T-helper 2 cell treated with Interferon-gamma antibody and Interleukin-4, amounts not matched to agents 100 ng/mL and 5 ng/mL, for 36 hours (primary cell): Measurements from ENCODE around the gene BCR. TPM values are rescaled to one million over a fixed set of nuclear protein-coding genes. Genes with fewer than 3 reads are reported as not detected.

Experiments used
- intact Hi-C: fragments of 100-400 bp; cut with micrococcal nuclease; formaldehyde crosslinking; loops from one replicate; pipeline ENCODE4 v1.15.1; 2023
- total RNA-seq: library from RNA; stranded (reverse); gene quantifications from 2 replicates; pipeline ENCODE4 v1.2.3, GENCODE V29; 2022

BCR gene
- total RNA-seq, 1 donor from 2014 or later: 51.6 TPM

DNA sequence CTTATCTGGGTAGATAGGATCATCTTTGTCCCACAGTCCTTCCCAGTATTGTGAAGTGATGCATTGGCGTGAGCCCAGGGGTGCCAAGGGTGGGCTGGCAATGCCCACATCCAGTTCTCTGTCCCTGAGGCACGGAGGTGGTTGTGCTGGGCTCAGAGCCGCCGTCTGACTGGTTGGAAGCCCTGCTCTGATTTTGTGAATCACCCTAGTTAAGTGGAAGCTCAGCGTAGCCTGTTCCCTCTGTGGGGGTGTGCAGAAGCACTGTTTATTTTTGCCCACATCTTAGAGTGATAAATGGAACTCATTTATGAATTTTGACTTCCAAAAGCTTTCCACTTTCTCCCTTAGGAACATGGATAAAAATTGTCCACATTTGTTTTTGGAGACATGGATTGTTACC lies 13.6 kb downstream of the BCR start:
- intact Hi-C loops: no loop called here

DNA sequence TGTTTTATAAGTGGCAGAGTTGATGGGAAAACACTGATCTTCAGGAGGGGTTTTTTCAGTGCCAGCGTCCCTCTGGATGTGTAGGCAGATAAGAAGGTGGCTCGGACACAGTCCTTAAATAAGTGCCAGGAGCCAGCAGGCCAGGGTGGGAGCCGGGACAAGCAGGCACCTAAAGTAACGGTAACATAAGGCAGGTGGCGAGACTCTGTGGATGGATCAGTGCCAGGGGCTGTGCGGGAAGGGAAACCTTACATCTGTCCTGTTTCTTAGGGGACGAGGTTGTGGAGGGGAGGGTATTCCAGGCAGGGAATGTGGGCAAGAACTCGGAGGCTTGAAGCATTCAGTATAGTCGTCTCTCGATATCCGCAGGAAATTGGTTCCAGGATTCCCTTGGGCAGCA lies 15.9 kb downstream of the BCR start:
- intact Hi-C loops: no loop called here

DNA sequence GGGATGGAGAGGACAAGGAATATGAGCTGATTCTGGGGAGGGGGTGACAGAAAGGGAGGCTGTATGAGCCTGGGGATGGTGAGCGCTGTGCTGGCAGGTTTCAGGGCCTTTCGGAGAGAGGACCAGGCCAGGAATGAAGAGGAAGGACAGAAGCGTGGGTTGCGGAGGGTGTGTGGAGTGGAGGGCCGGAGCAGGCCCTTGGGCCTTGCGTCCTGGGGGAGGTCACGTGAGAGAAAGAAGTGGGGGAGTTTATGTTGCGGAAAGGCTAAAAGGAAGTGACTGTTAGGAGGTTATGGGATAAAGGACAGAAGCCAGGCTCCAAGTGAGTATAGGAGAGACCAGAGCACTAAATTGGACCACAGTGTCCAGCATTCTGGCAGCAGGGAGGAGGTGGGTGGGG lies 17.5 kb downstream of the BCR start:
- intact Hi-C loops: no loop called here

DNA sequence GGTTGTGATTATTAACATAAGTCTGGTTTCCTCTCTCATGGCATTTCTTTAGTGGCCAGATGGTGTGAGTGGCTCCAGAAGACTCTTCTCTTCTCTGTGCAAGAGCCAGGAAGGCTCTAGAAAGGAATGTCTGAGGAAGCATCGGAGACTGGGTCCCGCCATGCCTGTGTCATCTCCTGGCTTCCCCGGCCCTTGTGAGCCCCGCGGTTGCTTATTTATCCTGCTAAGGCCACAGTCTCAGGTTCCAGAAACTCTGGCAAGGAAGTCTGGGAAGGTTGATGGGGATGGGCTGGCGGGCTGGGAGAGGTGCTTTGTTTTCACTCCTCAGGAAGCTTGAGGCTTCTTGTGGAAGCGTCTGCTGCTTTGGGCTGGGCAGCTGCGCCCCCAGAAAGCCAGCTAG lies 18.9 kb downstream of the BCR start:
- intact Hi-C loops: no loop called here

DNA sequence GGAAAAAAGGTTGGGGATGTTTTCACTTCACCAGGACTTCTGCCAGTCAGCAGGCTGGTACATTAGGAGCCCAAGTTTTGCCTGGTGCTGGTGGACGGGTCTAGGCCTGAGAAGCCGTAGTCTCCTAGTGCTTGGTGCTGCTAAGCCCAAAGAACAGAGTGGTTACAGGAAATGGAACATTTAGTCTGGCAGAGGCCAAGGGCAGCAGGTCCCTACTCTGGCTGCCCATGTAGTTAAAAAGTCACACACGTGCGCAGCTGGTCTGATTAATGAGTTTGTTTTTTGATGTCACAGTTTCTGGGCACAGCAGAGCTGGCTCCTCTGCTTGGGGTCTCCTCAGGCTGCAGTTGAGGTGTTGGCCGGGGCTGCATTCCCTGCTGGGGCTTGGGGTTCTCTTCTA lies 20.6 kb downstream of the BCR start:
- intact Hi-C loops: no loop called here

DNA sequence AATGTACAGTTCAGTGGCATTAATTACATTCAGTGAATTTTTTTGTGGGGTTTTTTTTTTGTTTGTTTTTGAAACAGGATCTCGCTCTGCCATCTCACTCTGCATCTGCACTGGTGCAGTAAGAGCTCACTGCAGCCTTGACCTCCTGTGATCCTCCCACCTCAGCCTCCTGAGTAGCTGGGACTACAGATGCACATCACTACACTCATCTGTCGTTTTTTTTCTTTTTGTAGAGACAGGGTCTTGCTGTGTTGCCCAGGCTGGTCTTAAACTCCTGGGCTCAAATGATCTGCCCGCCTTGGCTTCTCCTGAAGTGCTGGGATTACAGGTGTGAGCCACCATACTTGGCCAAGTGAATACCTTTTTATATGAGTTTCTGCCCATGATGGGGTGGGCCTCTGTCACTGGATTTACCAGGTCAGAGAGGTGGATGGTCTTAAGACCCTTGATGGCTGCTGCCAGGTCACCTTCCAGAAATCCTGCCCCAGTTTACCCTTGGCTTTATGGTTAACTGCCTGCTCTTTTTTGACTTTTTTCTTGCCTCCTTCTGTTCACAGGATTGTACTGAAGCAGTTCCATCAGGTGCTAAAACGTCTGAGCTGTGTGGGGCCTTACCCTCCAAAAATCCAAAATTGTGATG lies 22.6 kb downstream of the BCR start:
- intact Hi-C loops: no loop called here

DNA sequence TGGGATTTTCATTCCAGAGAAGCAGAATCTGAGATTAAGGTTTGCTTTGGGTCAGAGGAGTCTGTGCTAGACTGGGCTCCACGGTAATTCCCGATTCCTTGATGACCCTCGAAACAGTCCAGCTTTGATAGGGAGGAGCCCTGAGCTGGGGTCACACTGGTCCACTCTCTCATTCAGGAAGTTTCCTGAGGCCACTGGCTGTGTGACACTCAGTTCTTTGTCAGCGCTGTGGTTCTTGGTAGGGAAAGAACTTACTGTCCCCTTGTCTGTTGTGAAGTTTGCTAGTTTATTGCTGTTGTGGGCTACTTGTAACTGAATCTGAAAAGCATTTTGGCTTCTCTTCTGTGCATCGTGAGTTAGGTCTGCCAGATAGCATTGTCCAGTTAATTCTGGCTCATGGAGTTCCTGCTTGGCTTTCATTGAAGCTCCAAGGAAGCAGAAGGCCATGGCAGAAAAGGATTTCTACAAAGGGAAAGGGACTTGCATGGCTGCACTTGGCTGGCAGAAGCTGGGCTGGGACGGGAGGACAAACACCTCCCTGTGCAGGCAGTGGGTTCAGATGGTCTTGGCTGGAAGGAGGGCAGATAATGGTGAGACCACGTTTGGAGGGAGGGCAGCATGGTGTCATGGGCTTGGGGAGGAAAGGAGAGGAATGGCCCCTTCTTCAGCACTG lies 23.3 kb downstream of the BCR start:
- intact Hi-C loops: no loop called here

DNA sequence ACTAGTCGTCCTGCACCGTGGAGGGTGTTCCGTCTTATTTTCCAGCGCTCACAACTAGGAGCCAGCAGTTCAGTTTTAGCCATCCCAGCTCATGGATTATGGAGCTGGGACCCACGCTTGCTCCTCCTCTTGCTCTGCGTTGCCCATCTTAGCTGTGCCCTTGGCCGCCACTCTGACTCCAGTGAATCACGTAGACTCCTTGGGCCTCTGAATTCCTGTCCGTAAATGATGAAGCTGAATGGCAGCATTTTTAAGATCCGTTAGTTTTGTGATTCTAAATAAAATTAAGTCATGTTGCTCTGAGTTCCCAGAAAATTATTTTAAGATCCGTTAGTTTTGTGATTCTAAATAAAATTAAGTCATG lies 23.8 kb downstream of the BCR start:
- intact Hi-C loops: no loop called here

DNA sequence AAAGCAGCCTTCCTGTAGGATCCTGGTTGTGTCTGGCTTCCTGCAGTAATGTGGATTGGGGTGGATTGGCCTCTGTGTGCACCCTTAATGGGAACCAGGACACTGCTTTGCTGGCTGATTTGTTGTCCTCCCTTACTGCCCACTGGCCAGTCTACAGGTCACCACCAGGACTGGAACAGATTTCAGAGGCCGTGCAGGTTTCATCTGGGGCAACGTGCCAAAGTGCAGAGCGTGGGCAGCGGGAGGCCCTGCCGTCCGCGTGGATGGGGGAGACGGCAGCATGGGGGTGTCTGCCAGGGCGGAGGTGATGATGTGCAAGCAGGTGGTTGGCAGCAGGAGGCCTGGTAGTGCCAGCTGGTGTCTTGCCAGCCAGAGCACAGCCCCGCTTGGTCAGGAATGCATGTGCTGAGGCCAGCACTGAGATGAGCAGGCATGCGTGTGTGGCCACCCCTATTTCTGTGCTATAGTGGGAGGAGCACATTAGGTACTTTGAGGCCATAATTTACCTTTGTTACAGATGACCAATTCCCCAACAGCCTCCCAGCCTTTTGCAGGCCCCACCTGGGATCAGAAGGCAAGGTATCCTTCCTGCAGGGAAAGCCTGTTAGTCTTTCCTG lies 24.3 kb downstream of the BCR start:
- intact Hi-C loops: no loop called here

DNA sequence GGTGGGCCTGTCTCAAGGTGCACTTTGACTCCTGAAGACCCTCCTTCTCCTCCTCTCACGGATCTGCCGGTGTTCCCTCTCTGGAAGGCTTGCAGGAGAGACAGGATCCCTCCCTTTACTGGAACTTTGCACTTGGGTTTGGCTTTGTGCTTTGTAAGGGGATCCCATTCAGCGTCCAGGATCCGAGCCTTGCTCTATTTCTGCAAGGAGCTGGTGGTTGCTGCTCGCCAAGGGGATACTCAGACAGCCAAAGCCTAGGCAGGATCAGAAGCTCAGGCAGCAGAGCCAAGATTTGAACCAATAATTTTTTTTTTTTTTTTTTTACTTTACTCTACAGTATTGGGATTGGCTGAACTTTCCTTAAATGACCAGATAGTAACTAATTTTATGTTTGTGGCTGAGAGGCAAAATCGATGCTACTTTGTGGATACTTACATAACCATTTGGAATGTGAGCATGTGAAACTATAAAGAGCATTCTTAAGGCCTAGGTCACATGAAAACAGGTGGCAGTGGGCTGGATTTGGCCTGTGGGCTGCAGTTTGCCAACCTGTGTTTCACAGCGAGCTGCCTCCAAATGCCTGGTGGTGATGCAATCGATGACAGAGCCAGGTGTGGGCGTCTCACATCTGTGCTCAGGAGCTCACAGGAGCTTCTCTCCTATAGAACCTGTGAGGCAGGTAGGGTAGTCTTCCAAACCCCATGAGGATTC lies 25.2 kb downstream of the BCR start:
- intact Hi-C loops: no loop called here

DNA sequence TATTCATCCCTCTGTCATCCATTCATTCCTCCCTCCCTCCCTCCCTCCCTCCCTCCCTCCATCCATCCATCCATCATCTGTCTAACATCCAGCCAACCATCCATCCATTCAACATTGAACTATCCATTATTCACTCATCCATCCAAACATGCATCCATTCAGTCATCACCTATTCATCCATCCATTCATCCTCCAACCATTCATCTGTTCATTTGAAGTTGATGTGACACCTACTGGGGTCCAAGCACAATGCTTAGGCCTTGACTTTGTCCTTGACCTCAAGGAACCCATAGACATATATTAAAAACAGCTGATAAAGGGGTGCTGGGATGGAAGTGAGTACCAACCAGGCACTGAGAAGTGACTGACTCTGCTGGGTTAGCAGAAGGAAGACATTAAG lies 26.6 kb downstream of the BCR start:
- intact Hi-C loops: no loop called here

DNA sequence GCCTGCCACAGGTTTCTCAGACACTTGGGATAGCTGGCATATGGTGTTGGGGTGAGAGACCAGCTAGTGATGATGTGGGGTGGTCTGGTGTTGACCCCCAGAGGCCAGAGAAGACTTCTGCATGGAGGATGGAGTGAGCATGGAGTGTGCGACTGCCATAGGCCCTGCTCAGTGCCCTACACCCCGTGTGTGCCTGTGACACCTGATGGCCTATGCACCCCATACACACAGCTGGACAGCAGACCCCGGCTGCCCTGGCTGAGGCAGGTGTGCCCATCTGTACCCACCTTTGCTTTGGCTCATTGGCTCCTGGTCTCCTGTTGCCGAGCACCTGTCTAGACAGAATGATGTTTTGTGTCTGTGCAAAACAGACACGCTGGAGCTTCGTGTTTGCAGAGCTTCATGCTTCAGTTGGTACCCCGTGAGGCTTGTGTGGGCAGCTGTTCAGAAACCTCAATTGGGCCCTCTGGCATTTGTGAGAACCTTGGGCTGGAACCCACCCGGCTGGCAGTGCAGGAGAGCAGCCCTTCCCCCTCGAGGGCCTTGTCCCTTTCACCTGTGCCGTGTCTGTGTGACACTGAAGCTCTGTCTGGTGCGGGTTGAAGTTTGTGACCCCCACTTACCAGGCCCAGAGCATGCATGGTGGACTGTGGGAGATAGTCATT lies 27.6 kb downstream of the BCR start:
- intact Hi-C loops: no loop called here

DNA sequence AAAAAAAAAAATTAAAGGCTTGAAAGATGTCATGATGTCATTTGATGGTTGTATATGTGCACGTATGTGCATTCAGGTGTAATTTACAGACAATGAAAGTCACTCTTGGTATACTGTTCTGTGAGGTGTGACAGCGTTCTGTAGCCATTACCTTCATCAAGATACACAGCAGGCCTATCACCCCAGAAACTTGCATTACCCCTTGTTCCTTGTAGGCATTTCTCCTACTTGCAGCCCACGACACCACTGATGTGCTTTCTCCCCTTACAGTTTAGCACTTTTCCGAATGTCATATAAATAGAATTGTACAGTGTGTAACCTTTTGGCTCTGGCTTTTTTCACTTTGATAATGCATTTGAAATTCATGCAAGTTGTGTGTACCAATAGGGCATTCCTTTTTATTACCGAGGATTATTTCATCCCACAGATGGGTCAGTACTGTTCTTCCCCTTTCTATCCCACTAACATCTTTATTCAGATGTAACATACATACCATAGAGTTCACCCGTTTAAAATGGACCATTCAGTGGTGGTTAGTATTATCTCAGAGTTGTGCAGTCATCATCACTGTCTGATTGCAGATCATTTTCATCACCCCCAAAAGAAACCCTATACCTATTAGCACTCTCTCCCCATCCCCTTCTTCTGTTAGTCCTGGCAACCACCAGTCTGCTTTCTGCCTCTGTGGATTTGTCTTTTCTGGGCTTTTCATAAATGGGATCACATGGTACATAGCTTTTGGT lies 30.3 kb downstream of the BCR start:
- intact Hi-C loops: no loop called here

DNA sequence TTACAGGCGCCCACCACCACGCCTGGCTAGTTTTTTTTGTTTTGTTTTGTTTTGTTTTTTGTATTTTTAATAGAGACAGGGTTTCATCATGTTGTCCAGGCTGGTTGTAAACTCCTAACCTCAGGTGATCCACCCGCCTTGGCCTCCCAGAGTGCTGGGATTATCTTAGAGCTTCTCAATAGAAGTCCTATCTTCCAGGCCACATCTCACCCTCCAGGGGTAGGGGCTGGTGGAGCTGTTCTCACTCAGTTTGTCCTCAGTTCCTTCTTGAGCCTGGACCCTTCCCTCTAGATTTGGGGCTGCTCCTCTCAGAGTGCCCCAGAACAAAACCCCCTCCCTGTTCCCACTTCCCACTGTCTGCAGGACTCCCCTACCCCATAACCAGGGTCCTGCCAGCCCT lies 31.3 kb downstream of the BCR start:
- intact Hi-C loops: no loop called here

DNA sequence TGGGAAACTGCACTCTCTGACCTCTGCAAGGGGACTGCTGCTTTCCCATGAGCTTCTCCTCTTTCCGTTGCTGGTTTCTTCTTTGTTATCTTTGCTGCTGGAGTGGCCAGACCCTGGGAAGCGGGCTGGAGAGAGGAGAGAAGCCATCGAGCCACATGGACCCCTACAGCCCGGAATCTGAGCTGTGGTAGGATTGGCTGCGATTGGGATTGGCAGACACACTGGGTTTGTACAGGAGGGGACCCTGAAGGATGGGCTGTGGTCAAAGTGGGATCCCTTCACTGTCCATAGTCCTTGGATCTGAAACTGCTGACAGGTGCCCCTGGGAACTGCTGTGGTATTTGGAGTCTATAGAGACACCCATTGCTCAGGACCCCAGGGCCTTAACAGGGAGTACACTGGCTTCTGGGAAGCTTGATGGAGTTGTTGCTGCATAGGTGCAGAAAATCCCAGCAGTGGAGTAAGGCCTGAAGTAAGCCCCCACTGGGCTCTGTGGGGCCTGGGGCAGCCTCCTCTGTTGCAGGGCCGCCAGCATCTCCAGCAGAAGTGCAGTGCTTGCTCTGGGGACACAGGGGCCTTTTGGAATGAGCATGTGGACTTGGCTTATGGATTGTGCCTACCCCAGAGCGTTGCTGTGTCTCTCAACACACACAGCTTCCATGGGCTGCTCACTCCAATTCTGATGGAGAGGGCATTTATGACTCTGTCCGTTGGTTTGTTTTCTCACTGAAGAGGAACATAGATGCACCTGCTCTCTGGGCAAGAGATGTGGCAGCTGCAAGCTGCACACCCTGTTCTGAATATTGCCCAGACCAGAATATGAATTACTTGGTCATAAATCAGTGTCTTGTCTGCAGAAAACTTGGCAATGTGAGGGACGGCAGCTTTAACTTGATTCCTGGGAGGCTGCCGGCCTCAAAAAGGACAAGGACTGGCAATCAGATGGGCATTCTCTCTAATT lies 32.0 kb downstream of the BCR start:
- intact Hi-C loops: no loop called here

DNA sequence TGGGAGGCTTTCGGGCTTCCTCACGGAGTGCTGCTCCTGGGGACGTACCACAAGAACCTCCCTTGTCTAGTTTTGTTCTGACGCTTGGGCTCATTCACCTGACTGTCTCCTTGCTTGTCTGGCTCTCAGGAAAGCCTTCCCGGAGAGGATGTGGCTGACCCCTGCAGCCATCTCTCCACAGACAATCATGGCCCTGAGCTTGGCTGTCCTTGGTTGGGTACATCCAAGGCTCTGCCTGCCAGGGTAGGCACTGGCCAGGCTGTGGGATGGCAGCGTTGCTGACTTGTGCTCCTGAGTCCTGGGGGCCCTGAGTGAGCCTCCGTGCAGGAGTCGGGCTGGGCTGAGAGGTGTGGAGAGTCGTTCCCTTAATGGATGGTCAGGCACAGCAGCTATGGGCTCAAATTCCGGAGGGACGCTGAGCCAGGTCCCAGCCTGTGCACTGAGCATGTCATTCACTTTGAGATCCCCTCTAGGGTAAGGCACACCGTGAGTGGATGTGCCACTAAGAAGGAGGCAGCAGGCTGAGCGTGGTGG lies 32.8 kb downstream of the BCR start:
- intact Hi-C loops: no loop called here

DNA sequence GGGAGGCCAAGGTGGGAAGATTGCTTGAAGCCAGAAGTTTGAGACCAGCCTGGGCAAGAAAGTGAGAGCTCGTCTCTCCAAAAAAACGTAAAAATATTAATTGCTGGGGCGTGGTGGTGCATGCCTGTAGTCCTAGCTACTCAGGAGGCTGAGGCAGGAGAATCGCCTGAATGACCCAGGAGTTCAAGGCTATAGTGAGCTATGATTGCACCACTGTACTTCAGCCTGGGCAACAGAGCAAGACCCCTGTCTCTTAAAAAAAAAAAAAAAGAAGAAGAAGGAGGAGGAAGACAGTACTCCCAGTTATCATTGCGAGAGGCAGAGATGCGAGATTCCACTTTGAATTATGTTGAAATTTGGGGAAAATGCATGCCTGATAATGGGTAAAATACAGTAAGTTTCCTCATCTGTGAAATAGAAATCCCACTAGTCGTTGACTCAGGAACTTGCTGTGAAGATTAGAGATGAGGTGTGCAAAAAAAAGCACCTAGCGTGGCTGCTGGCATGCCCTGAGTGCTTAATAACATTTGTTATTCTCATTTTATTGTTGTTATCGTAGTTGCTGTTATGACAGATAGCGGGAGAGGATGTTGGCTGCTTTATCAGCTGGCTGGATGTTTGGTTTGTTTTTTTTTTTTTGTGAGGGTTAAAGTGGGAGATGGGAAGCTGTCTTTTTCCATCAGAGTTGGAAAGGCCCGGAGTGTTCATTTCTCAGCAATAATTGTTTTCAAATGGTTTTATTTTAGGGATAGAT lies 33.4 kb downstream of the BCR start:
- intact Hi-C loops: no loop called here

DNA sequence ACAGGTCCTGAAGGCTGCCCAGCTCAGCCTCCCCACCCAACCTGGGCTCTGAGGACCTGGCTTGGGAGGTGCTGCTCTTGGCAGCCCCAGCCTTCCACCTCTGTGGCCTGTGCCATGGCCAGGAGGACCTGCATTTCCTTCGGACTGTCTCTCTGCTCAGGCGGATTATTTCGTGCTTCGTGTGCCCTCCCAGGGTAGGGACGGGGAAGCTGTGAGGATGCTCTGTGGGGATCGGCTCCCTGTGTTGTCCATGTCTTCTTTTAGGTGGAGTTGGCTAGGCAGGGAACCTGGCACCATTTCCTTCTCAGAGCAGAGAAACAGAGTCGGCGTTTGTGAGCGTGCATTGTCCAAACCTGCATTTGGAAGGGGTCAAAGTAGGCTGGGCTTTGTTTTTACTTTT lies 34.1 kb downstream of the BCR start:
- intact Hi-C loops: no loop called here
